Activated CD8-positive, alpha-beta memory T cell treated with anti-CD3 and anti-CD28 coated beads for 1 hour (primary cell): ENCODE measurements around the gene RANBP1.

Source experiments
- DNase-seq, 2 donors: peaks; one replicate each; pipeline ENCODE4 v3.0.0-alpha.2; 2020; ENCODE audit warnings: low read depth in 1 of 2; ENCODE audit errors: extremely low read depth in 1 of 2

Gene RANBP1

GRCh38 chr22:20166703-20167102, 50.8 kb downstream of the RANBP1 start:
- DNase-seq, result no peak

DNA sequence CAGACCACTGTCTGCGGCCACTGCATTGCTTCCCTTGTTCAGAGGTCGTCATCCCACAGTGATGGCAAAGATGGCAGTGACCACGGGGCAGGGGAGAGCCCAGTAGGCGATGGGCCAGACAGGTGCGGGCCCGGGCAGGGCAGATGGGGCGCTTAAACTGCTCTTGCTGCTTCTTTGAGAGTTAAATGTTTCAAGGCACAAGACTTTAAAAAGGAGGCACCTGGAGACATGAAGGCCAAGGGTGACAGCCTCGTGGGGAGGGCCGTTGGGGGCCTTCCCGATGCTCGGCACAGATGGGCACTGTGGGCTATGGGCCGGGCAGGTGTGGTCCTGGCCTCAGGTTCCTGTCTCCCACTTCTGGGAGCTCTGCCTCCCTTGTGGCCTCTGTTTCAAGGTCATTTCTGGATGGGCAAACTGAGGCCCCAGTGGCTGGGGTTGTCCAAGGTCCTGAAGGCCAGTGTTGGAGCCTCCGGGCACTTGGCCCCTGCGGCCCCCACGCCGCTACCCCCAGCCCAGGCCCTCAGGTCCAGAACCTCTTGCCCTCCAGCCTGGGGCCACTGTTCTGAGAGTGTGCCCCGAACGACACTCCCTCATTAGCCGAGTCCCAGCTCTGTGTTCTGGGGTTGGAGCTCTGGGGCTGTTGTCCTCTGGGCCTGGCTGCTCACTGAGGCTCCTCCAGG, 51.9 kb downstream of the RANBP1 start:
- DNase-seq, result no peak

GRCh38 chr22:20169253-20169822, 53.4 kb downstream of the RANBP1 start:
- DNase-seq, result no peak

DNA sequence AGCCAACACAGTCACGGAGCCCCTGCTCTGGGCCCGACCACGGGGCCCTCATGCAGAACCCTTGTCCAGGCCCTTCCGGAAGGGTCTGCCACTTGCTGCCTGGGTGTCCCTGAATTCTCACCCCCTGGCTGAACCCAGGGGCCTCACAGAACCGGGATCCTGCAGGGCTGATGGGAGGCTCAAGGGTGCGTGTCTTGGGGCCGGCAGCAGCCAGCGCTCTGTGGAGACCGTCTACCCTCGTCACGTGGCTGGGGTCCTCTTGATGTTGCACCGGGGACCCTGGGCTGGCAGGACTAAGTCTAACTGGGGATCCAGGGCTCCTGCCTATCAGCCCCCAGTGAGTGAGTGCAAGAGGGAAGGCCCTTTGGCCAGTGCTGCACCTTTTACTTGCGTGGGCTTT, 54.3 kb downstream of the RANBP1 start:
- no peak for DNase-seq

GRCh38 chr22:20171288-20172140, 55.6 kb downstream of the RANBP1 start:
- DNase-seq, result no peak

- no peak for DNase-seq
These were observed 56.3 kb downstream of the RANBP1 start for GRCh38 chr22:20172141-20172613.

- DNase-seq, result no peak
These were observed 57.3 kb downstream of the RANBP1 start for GRCh38 chr22:20173246-20173645.

DNA sequence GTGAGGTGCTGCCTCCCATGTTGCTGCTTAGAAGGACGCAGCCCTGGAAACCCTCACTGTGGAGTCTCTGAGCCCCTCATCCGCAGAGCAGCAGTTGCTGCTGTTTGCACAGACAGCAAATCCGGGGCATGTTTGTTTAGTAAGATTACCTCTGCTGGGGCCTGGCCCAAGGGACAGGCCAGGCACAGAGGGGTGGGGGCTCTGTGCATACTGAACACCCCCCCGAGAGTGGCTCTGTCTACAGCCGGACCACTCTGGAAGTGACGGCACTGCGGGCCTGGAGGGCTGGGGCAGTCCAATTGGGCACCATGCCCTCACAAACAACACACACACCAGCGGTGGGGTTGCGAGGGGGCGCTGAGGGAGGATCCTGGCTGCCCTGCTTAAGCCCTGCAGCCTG, 57.9 kb downstream of the RANBP1 start:
- DNase-seq, result no peak

DNA sequence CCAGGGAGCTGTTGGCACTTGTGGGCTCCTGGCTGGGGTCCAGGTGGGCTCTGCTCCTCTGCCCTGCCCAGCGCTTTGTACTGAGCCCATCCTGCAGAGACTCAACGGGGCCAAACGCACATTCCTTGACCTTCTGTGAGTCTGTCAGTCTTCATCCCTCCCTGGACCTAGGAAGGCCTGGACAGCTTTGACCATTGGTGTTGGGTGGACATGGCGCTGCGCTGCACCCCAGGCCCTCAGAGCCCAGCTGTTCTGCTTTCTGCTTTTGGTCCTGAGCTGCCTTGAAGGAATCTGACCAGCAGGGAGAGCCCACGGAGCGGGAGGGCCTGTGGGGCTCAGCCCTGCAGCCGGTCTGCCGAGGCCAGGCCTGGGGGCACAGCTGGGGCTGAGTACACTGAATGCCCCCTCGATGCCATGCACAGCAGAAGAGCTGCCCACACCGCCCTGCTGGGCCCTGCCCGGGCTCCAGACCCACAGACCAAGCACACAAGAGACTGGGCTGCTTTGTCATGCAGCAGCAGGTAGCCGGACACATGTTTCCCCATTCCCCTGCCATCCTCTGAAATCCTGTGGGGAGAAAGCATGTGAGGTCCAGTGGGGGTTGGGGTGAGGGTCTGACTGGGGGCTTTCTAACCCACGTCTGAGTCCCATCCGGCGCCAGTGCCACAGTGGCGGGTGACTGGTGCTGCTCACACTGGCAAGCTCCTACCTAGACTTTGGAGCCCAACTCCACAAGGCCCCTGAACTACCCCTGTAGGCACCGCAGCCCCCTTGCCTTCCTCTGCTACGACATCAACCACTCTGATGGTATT, 59.1 kb downstream of the RANBP1 start:
- no peak for DNase-seq

DNA sequence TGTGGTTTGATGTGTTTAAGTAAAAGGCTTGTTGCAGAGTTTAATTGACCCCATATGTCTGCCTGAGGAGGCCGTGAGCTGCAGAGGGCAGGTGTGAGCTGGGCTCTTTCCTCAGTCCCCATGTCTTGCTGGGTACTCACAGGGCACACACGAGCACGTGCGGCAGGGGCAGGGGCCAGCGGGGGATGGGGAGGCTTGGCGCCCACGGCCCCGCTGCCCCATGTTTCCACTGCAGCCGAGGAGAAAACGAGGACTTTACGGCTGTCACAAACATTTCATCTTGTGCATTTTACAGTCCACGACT, 59.6 kb downstream of the RANBP1 start:
- no peak for DNase-seq

- no peak for DNase-seq
These were observed 60.6 kb downstream of the RANBP1 start for GRCh38 chr22:20176421-20177085.
